ENCODE data around the gene HSD17B14. TPM values are rescaled to one million over a fixed set of nuclear protein-coding genes. Genes with fewer than 3 reads are reported as not detected.
A peak's percentile ranks its signal among the peaks of the same experiment; 100 is the strongest.

The HSD17B14 gene
- total and polyA plus RNA-seq, 9 of the 15 experiments (the other 6 are each of a cell fraction or from before 2014, with no cell fraction given) = 0.16 TPM; not detected in 8

DNA sequence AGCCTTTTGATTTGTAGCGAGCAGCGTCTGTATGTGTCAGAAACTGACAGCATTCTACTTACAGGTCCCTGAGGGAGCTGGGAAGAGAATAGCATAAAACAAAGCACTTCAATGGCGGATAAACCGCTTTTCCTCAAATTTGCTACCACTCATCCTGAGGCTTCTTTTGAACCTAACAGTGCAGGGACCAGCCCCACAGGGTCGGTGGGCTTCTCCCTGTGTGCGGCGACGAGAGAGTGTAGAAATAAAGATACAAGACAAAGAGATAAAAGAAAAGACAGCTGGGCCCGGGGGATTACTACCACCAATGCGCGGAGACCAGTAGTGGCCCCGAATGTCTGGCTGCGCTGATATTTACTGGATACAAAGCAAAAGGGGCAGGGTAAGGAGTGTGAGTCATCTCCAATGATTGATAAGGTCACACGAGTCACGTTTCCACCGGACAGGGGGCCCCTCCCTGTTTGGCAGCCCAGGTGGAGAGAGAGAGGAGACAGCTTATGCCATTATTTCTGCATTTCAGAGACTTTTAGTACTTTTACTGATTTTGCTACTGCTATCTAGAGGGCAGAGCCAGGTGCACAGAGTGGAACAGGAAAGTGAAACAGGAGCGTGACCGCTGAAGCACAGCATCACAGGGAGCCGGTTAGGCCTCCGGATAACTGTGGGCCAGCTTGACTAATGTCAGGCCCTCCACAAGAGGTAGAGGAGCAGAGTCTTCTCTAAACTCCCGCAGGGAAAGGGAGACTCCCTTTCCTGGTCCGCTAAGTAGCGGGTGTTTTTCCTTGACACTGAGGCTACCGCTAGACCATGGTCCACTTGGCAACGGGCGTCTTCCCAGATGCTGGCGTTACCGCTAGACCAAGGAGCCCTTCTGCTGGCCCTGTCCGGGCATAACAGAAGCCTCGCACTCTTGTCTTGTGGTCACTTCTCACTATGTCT, 40.0 kb upstream of the HSD17B14 start (continued):
- TF ChIP-seq, protein P1, sequence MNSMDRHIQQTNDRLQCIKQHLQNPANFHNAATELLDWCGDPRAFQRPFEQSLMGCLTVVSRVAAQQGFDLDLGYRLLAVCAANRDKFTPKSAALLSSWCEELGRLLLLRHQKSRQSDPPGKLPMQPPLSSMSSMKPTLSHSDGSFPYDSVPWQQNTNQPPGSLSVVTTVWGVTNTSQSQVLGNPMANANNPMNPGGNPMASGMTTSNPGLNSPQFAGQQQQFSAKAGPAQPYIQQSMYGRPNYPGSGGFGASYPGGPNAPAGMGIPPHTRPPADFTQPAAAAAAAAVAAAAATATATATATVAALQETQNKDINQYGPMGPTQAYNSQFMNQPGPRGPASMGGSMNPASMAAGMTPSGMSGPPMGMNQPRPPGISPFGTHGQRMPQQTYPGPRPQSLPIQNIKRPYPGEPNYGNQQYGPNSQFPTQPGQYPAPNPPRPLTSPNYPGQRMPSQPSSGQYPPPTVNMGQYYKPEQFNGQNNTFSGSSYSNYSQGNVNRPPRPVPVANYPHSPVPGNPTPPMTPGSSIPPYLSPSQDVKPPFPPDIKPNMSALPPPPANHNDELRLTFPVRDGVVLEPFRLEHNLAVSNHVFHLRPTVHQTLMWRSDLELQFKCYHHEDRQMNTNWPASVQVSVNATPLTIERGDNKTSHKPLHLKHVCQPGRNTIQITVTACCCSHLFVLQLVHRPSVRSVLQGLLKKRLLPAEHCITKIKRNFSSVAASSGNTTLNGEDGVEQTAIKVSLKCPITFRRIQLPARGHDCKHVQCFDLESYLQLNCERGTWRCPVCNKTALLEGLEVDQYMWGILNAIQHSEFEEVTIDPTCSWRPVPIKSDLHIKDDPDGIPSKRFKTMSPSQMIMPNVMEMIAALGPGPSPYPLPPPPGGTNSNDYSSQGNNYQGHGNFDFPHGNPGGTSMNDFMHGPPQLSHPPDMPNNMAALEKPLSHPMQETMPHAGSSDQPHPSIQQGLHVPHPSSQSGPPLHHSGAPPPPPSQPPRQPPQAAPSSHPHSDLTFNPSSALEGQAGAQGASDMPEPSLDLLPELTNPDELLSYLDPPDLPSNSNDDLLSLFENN (IDR thresholded peaks at IDR 0.05; ENCODE audit: low read depth in 2 of 2, low read length in 2 of 2) = peak in 1 of 2 experiments; percentile 36; a peak in 1 of 4 replicates
- peak; percentile 92 for TF ChIP-seq PKNOX1 (IDR thresholded peaks at IDR 0.05)
- peak; percentile 78 for TF ChIP-seq ZBTB7A (IDR thresholded peaks at IDR 0.05; ENCODE audit: borderline replicate concordance, control insufficient read depth, low read depth, low read length)
- TF ChIP-seq FOSL1 (tag; conservative IDR thresholded peaks at IDR 0.05) = peak; percentile 98
- 0 out of 2 replicates have a peak, but pooled peaks have one; percentile 10 for TF ChIP-seq PTBP1 (IDR thresholded peaks at IDR 0.05; ENCODE audit: low read depth, low read length)
- TF ChIP-seq MAZ (CRISPR knock-in tag; conservative IDR thresholded peaks at IDR 0.05 in 1 of 2, IDR thresholded peaks at IDR 0.05 in 1 of 2) = peak; percentile 88 to 89
- TF ChIP-seq, protein P2, sequence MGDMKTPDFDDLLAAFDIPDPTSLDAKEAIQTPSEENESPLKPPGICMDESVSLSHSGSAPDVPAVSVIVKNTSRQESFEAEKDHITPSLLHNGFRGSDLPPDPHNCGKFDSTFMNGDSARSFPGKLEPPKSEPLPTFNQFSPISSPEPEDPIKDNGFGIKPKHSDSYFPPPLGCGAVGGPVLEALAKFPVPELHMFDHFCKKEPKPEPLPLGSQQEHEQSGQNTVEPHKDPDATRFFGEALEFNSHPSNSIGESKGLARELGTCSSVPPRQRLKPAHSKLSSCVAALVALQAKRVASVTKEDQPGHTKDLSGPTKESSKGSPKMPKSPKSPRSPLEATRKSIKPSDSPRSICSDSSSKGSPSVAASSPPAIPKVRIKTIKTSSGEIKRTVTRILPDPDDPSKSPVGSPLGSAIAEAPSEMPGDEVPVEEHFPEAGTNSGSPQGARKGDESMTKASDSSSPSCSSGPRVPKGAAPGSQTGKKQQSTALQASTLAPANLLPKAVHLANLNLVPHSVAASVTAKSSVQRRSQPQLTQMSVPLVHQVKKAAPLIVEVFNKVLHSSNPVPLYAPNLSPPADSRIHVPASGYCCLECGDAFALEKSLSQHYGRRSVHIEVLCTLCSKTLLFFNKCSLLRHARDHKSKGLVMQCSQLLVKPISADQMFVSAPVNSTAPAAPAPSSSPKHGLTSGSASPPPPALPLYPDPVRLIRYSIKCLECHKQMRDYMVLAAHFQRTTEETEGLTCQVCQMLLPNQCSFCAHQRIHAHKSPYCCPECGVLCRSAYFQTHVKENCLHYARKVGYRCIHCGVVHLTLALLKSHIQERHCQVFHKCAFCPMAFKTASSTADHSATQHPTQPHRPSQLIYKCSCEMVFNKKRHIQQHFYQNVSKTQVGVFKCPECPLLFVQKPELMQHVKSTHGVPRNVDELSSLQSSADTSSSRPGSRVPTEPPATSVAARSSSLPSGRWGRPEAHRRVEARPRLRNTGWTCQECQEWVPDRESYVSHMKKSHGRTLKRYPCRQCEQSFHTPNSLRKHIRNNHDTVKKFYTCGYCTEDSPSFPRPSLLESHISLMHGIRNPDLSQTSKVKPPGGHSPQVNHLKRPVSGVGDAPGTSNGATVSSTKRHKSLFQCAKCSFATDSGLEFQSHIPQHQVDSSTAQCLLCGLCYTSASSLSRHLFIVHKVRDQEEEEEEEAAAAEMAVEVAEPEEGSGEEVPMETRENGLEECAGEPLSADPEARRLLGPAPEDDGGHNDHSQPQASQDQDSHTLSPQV (IDR thresholded peaks at IDR 0.05) = peak; percentile 85
- peak; percentile 94 for TF ChIP-seq LEF1 (IDR thresholded peaks at IDR 0.05)
- TF ChIP-seq ZNF23 (CRISPR knock-in tag; IDR thresholded peaks at IDR 0.05) = peak; percentile 72; the same call in 1 of the 2 replicates
- TF ChIP-seq NR2F6 (CRISPR knock-in tag; IDR thresholded peaks at IDR 0.05) = 0 out of 2 replicates have a peak, but pooled peaks have one; percentile 57
- TF ChIP-seq POLR2H (tag; IDR thresholded peaks at IDR 0.05; ENCODE audit: low read depth) = peak; percentile 60
- peak; percentile 20; the same call in 1 of the 2 replicates for TF ChIP-seq HLTF (IDR thresholded peaks at IDR 0.05)
- peak; percentile 52; the same call in 1 of the 2 replicates for TF ChIP-seq HEY1 (CRISPR knock-in tag; IDR thresholded peaks at IDR 0.05; ENCODE audit: borderline replicate concordance)
- TF ChIP-seq L3MBTL2 (IDR thresholded peaks at IDR 0.05) = 0 out of 2 replicates have a peak, but pooled peaks have one; percentile 9
- TF ChIP-seq, protein P3, sequence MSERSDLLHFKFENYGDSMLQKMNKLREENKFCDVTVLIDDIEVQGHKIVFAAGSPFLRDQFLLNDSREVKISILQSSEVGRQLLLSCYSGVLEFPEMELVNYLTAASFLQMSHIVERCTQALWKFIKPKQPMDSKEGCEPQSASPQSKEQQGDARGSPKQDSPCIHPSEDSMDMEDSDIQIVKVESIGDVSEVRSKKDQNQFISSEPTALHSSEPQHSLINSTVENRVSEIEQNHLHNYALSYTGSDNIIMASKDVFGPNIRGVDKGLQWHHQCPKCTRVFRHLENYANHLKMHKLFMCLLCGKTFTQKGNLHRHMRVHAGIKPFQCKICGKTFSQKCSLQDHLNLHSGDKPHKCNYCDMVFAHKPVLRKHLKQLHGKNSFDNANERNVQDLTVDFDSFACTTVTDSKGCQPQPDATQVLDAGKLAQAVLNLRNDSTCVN (CRISPR knock-in tag; IDR thresholded peaks at IDR 0.05) = peak; percentile 83; the same call in 1 of the 2 replicates
- TF ChIP-seq HNRNPLL (IDR thresholded peaks at IDR 0.05; ENCODE audit: low read depth, low read length, poor library complexity, severe bottlenecking) = peak; percentile 42

Data from K562 (cell line).